Common myeloid progenitor, CD34-positive (primary cell): Measurements from ENCODE around the gene ARHGAP28.

Experiments used
- CTCF ChIA-PET: fragments of 350-600 bp; sonication (Branson Sonifier 250); formaldehyde crosslinking; loops from one replicate; lab custom pipeline; 2021; ENCODE audit warnings: antibody characterized with exemption; lab: Charles Lee
- POLR2A ChIA-PET: fragments of 350-600 bp; sonication (Branson Sonifier 250); formaldehyde crosslinking; loops from one replicate; lab custom pipeline; 2021; ENCODE audit warnings: antibody characterized with exemption; lab: Charles Lee
- DNase-seq, 3 donors: peaks; one replicate each; pipeline versions ENCODE4 v3.0.0 to v3.0.0-alpha.2; 2013
- H3K27ac ChIP-seq, 2 experiments: 1 replicate in 1 of 2; 2 replicates in 1 of 2; pipeline ENCODE4 v1.7.0; 2013; ENCODE audit warnings: inconsistent platforms in 2 of 2, low read length in 2 of 2, mild to moderate bottlenecking in 2 of 2, low read depth in 1 of 2, moderate library complexity in 1 of 2; ENCODE audit not compliant: severe bottlenecking in 2 of 2, insufficient read depth in 1 of 2, poor library complexity in 1 of 2
- H3K27me3 ChIP-seq, 5 experiments: replicated peaks in 2 of 5; 1 replicate in 3 of 5; 2 replicates in 2 of 5; pipeline versions ENCODE4 v1.6.1 to v1.7.0; 2013; ENCODE audit warnings: low read length in 4 of 5, mild to moderate bottlenecking in 2 of 5, moderate library complexity in 2 of 5, inconsistent platforms in 1 of 5; ENCODE audit not compliant: insufficient read depth in 5 of 5, control insufficient read depth in 4 of 5
- H3K36me3 ChIP-seq, 4 experiments: 1 replicate in 2 of 4; 2 replicates in 2 of 4; pipeline versions ENCODE4 v1.6.1 to v1.7.0; 2013; ENCODE audit warnings: low read length in 3 of 4, control low read depth in 1 of 4, mild to moderate bottlenecking in 1 of 4; ENCODE audit not compliant: control insufficient read depth in 4 of 4, insufficient read depth in 4 of 4
- H3K4me1 ChIP-seq, 4 experiments: 1 replicate in 3 of 4; 2 replicates in 1 of 4; pipeline versions ENCODE4 v1.6.1 to v1.7.1; 2013; ENCODE audit warnings: low read length in 3 of 4, mild to moderate bottlenecking in 3 of 4, control low read depth in 1 of 4, inconsistent platforms in 1 of 4, moderate library complexity in 1 of 4; ENCODE audit not compliant: control insufficient read depth in 4 of 4, insufficient read depth in 4 of 4; ENCODE audit errors: control extremely low read depth in 1 of 4
- H3K4me3 ChIP-seq, 7 experiments: 1 replicate in 4 of 7; 2 replicates in 3 of 7; pipeline versions ENCODE4 v1.5.1 to v1.7.0; 2013; ENCODE audit warnings: mild to moderate bottlenecking in 7 of 7, low read length in 6 of 7, moderate library complexity in 6 of 7, inconsistent platforms in 2 of 7, low read depth in 2 of 7, control low read depth in 1 of 7; ENCODE audit not compliant: insufficient read depth in 4 of 7, control insufficient read depth in 1 of 7; ENCODE audit errors: extremely low read depth in 1 of 7
- H3K9me3 ChIP-seq, 5 experiments: 1 replicate in 4 of 5; 2 replicates in 1 of 5; pipeline versions ENCODE4 v1.6.1 to v1.7.1; 2013; ENCODE audit warnings: low read length in 4 of 5, mild to moderate bottlenecking in 2 of 5, inconsistent platforms in 1 of 5, low read depth in 1 of 5, moderate library complexity in 1 of 5; ENCODE audit not compliant: control insufficient read depth in 4 of 5, insufficient read depth in 2 of 5; ENCODE audit errors: control extremely low read depth in 1 of 5
- WGBS: methylation state at CpG from one replicate; pipeline ENCODE4 v1.1.5; 2013; ENCODE audit not compliant: insufficient coverage; 5-methylcytosine and 5-hydroxymethylcytosine counted together

ARHGAP28 gene

DNA sequence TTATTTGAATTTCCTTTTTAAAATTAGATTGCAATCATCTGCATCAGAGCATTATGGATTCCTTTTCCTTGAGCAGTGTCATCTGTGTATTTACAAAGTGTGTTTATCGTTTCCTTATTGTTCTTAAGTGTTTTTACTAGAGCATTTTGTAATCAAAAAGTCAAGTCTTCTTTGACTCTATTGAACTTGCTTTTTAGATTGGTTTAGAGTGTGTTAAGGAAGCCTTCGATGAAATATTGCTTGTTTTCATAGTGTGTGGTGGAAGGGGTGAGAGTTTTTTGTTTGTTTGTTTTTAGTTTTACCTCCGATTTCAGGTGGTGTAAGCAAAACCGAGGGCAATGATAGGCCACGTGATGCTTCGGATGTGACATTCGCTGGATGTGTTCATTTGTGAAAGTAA lies 45.7 kb downstream of the ARHGAP28 start:
- Histone ChIP-seq H3K9me3 (no peaks in the 10 kb centered on the region), H3K36me3 (no peaks in the 10 kb centered on the region), H3K27ac (no peak overlapping the region), H3K4me3 (no peak overlapping the region), H3K4me1 (no peaks in the 10 kb centered on the region), H3K27me3 (no peaks in the 10 kb centered on the region)
- ChIA-PET CTCF (no interaction called here), POLR2A (no interaction called here)
- no peak for DNase-seq
- WGBS, result 80% methylated on average over 2 of the region's 7 CpGs

DNA sequence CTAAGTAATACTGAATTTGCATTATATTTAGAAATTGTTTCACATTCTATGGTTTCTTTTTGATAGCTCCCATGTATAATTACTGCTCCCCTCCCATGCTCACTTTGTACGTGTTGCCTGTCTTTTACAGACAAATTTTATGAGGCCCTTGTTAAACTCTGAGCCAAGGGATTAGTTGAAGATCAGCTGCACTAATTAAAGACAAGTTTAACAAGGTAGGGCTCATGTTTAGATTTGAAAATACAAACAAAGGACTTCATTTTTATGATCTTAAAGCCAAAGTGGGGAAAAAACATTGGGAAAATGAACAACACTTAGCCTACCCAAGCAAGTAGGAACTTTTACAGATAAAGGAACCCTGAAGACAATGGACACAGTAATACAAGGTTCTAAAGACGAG lies 46.2 kb downstream of the ARHGAP28 start:
- no peaks in the 10 kb centered on the region for H3K36me3 ChIP-seq
- CTCF ChIA-PET, result no interaction called here
- no peaks in the 10 kb centered on the region for H3K4me1 ChIP-seq
- POLR2A ChIA-PET, result no interaction called here
- no peak overlapping the region for H3K27ac ChIP-seq
- H3K9me3 ChIP-seq, result no peaks in the 10 kb centered on the region
- no peak overlapping the region for H3K4me3 ChIP-seq
- no peaks in the 10 kb centered on the region for H3K27me3 ChIP-seq
- 100% methylated on average over 2 of the region's 2 CpGs for WGBS
- no peak for DNase-seq

DNA sequence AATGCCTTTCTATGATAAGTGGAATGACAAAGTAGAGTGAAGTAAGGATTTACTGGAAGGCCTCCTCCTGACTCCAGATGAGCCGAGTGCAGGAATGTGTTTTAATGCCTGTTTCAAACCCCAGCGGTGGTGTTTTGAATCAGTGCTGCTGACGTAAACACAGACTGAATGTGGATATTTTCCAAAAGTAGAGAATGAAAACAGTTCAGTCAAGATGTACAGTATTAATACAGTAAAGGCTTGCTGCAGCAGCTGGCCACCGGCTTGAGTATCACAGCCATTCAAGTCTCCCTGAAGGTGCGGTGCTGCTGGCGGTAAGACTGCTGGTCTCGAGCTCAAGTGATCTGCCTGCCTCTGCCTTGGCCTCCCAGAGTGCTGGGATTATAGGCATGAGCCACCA lies 46.7 kb downstream of the ARHGAP28 start:
- 100% methylated on average over 6 of the region's 7 CpGs for WGBS
- DNase-seq, result no peak
- H3K27me3 ChIP-seq, result no peaks in the 10 kb centered on the region
- ChIA-PET CTCF (no interaction called here), POLR2A (no interaction called here)
- no peaks in the 10 kb centered on the region for H3K36me3 ChIP-seq
- no peak overlapping the region for H3K4me3 ChIP-seq
- H3K4me1 ChIP-seq, result no peaks in the 10 kb centered on the region
- no peaks in the 10 kb centered on the region for H3K9me3 ChIP-seq
- H3K27ac ChIP-seq, result no peak overlapping the region

DNA sequence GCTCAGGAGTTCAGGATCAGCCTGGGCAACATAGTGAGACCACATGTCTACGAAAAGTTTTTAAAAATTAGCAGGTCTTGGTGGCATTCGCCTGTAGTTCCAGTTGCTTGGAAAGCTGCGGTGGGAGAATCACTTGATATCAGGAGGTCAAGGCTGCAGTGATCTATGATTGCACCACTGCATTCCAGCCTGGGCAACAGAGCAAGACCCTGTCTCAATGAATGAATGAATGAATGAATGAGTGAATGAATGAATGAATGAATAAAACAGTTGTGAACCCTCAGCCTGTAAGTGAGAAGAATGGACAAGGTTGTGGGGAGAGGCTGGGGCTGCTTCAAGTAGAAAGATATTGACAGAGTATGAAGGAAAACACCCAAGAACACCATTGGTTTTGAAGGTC lies 48.0 kb downstream of the ARHGAP28 start:
- ChIA-PET CTCF (no interaction called here), POLR2A (no interaction called here)
- Histone ChIP-seq H3K4me3 (no peak overlapping the region), H3K27ac (no peak overlapping the region), H3K36me3 (no peaks in the 10 kb centered on the region), H3K4me1 (no peaks in the 10 kb centered on the region), H3K9me3 (no peaks in the 10 kb centered on the region), H3K27me3 (no peaks in the 10 kb centered on the region)
- DNase-seq, result no peak
- 100% methylated on average over 3 of the region's 3 CpGs for WGBS

DNA sequence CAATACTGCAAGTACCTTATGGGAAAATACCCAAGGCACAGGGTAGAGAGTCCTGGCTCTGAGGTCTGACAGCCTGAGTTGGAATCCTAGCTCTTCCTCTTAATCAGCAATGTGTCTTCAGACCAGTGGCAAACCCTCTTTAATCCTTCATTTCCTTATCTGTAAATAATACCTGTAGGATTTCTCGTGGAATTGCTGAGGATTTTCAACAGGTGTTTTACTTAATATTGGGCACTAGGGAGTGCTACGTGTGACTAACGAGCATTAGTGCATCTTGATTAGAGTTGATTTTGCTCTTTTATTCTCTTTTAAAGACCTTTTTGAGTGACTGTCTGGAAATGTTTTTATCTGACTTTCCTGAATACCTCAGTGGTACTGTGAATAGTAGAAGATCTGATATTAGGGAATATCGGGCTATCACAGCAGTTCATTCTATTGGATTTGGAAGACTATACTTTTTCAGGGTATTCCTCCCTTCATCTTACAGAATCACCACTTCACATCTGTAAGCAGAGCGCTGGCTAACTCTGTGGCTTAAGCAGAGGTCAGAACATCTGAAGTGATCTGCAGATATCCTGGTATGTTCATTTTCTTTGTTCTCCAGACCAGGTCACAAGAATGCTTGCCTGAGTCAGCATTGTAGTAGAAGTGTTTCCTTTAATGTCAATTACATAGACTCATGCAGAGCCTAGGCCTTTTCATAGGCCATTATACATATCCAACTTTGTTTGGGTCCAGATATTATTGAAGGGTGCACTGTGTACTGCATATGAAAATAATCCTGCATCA lies 49.1 kb downstream of the ARHGAP28 start:
- WGBS, result no CpG with 5 or more reads among the region's 5 CpGs
- CTCF ChIA-PET, result no interaction called here
- Histone ChIP-seq H3K4me1 (no peaks in the 10 kb centered on the region), H3K4me3 (no peak overlapping the region), H3K9me3 (no peaks in the 10 kb centered on the region), H3K36me3 (no peaks in the 10 kb centered on the region), H3K27ac (no peak overlapping the region), H3K27me3 (no peaks in the 10 kb centered on the region)
- POLR2A ChIA-PET, result interaction anchor here (0.7 kb wide), 1 partner anchor 1310 kb away, joined by 3 read pairs; no protein-coding TSS in a partner anchor
- no peak for DNase-seq

DNA sequence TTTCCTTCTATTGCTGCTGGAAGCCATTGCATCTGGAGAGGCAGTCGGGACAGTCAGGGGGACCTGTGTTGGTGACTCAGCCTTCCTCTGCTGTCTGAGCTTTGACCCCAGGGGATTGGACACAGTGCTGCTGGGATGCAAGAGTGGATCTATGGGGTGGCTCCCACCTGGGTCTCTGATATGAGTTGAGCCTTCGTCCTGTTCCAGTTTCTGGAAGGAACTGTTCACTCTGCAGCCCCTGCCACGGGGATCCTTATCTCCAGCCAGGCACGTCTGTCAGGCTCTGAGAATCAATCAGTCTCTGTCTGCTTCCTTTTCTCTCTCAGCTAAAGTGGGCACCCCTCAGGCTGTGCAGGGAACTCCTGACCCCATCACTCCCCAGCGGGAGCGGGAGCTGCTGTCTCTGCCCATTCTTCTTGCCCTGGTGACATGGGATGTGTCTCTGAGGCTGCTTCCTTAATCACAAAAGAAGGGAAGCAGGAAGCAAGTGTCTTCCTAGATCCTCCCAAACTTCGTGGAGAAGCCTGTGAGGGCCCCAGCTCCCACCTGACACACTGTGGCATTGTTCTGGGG lies 51.7 kb downstream of the ARHGAP28 start:
- no peak overlapping the region for H3K4me3 ChIP-seq
- no peaks in the 10 kb centered on the region for H3K4me1 ChIP-seq
- H3K36me3 ChIP-seq, result no peaks in the 10 kb centered on the region
- no peak for DNase-seq
- H3K9me3 ChIP-seq, result no peaks in the 10 kb centered on the region
- WGBS, result 46% methylated on average over 6 of the region's 7 CpGs
- no peak overlapping the region for H3K27ac ChIP-seq
- CTCF ChIA-PET, result interaction anchor here (0.7 kb wide), 1 partner anchor 964 kb away, joined by 4 read pairs; no protein-coding TSS in a partner anchor
- no peaks in the 10 kb centered on the region for H3K27me3 ChIP-seq
- POLR2A ChIA-PET, result interaction anchor here (0.6 kb wide), 2 partner anchors 205 to 894 kb away, joined by 3 read pairs; no protein-coding TSS in a partner anchor

DNA sequence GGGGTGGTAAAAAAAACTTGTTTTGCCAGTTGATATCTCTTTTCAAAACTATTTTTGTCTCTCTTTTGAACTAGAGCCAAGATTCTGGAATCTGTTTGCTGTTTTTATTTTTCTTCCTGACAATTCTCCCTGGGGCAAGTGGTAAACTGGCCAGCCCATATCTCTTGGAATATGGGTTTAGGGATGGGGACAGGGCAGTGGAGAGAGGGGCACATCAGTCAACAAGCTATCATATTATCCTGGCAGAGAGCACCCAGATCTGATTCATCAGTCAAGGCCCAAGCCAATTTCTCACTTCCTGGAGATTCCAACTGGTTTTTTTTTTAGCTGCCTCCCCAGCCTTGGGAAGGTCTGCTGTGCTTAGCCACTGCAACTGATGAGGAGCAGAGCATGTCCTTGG lies 52.3 kb downstream of the ARHGAP28 start:
- Histone ChIP-seq H3K9me3 (no peaks in the 10 kb centered on the region), H3K36me3 (no peaks in the 10 kb centered on the region), H3K4me1 (no peaks in the 10 kb centered on the region), H3K27ac (no peak overlapping the region), H3K27me3 (no peaks in the 10 kb centered on the region), H3K4me3 (no peak overlapping the region)
- no peak for DNase-seq
- ChIA-PET CTCF (interaction anchor here (0.7 kb wide), 1 partner anchor 965 kb away, joined by 4 read pairs; no protein-coding TSS in a partner anchor), POLR2A (interaction anchor here (0.6 kb wide), 2 partner anchors 204 to 893 kb away, joined by 3 read pairs; no protein-coding TSS in a partner anchor)
